H9 (cell line): ENCODE data around the gene CRHR2. TPM values are rescaled to one million over a fixed set of nuclear protein-coding genes. Genes with fewer than 3 reads are reported as not detected.

Experiments used
- DNase-seq: peaks from one replicate; pipeline ENCODE4 v3.0.0-alpha.2; 2017
- H2AFZ ChIP-seq: one replicate; pipeline ENCODE4 v1.6.1; 2013; ENCODE audit warnings: mild to moderate bottlenecking, low read length, control low read depth, moderate library complexity
- H2AK5ac ChIP-seq: 2 replicates; pipeline ENCODE4 v1.6.1; 2013; ENCODE audit warnings: low read length, control low read depth, mixed read lengths; ENCODE audit not compliant: insufficient read length
- H2BK120ac ChIP-seq: one replicate; pipeline ENCODE4 v1.6.1; 2013; ENCODE audit warnings: low read depth, mild to moderate bottlenecking, low read length, control low read depth, inconsistent platforms; ENCODE audit not compliant: poor library complexity, severe bottlenecking
- H2BK12ac ChIP-seq: 2 replicates; pipeline ENCODE4 v1.6.1; 2013; ENCODE audit warnings: low read length, control low read depth, mixed read lengths, low read depth; ENCODE audit not compliant: insufficient read length
- H2BK15ac ChIP-seq: 2 replicates; pipeline ENCODE4 v1.6.1; 2013; ENCODE audit warnings: low read depth, low read length, control low read depth
- H2BK20ac ChIP-seq: one replicate; pipeline ENCODE4 v1.6.1; 2013; ENCODE audit warnings: low read depth, mild to moderate bottlenecking, low read length, control low read depth, inconsistent platforms; ENCODE audit not compliant: poor library complexity, severe bottlenecking
- H2BK5ac ChIP-seq: 2 replicates; pipeline ENCODE4 v1.6.1; 2013; ENCODE audit warnings: low read length, control low read depth, mixed read lengths; ENCODE audit not compliant: insufficient read length
- H3K14ac ChIP-seq: 2 replicates; pipeline ENCODE4 v1.6.1; 2013; ENCODE audit warnings: low read length, control low read depth; ENCODE audit not compliant: insufficient read depth
- H3K18ac ChIP-seq: 2 replicates; pipeline ENCODE4 v1.6.1; 2013; ENCODE audit warnings: low read depth, mild to moderate bottlenecking, mixed read lengths, low read length, control low read depth; ENCODE audit not compliant: insufficient read length
- H3K23ac ChIP-seq: 2 replicates; pipeline ENCODE4 v1.6.1; 2013; ENCODE audit warnings: low read length, control low read depth, mixed read lengths, low read depth; ENCODE audit not compliant: insufficient read length
- H3K23me2 ChIP-seq: 2 replicates; pipeline ENCODE4 v1.6.1; 2013; ENCODE audit warnings: low read depth, mild to moderate bottlenecking, mixed read lengths, low read length, control low read depth; ENCODE audit not compliant: insufficient read length, poor library complexity, severe bottlenecking
- H3K27ac ChIP-seq: 2 replicates; pipeline ENCODE4 v1.5.1; 2013; ENCODE audit warnings: low read length, control low read depth, mixed read lengths, low read depth; ENCODE audit not compliant: insufficient read length
- H3K27me3 ChIP-seq: 2 replicates; pipeline ENCODE4 v1.6.1; 2013; ENCODE audit warnings: low read length, control low read depth, inconsistent platforms; ENCODE audit not compliant: insufficient read depth
- H3K4ac ChIP-seq: 2 replicates; pipeline ENCODE4 v1.6.1; 2013; ENCODE audit warnings: low read depth, mild to moderate bottlenecking, control low read depth, inconsistent platforms, low read length, moderate library complexity
- H3K4me1 ChIP-seq: 2 replicates; pipeline ENCODE4 v1.6.1; 2013; ENCODE audit warnings: low read length, control low read depth, inconsistent platforms; ENCODE audit not compliant: insufficient read depth
- H3K4me2 ChIP-seq: 2 replicates; pipeline ENCODE4 v1.6.1; 2013; ENCODE audit warnings: low read length, control low read depth, mixed read lengths; ENCODE audit not compliant: insufficient read length, insufficient read depth
- H3K56ac ChIP-seq: 2 replicates; pipeline ENCODE4 v1.6.1; 2013; ENCODE audit warnings: low read depth, mild to moderate bottlenecking, mixed read lengths, low read length, control low read depth; ENCODE audit not compliant: insufficient read length
- H3K79me1 ChIP-seq: 2 replicates; pipeline ENCODE4 v1.6.1; 2013; ENCODE audit warnings: low read depth, mild to moderate bottlenecking, moderate library complexity, low read length, control low read depth, inconsistent platforms; ENCODE audit not compliant: insufficient read depth, poor library complexity, severe bottlenecking
- H3K79me2 ChIP-seq: 2 replicates; pipeline ENCODE4 v1.6.1; 2013; ENCODE audit warnings: low read length, control low read depth, inconsistent platforms; ENCODE audit not compliant: insufficient read depth
- H3K9ac ChIP-seq: 2 replicates; pipeline ENCODE4 v1.6.1; 2013; ENCODE audit warnings: low read length, control low read depth, mixed read lengths; ENCODE audit not compliant: insufficient read length; ENCODE audit errors: extremely low read depth
- H3K9me3 ChIP-seq: one replicate; pipeline ENCODE4 v1.6.1; 2013; ENCODE audit warnings: low read depth, low read length, inconsistent platforms; ENCODE audit not compliant: control insufficient read depth
- H3T11ph ChIP-seq: one replicate; pipeline ENCODE4 v1.6.1; 2013; ENCODE audit warnings: mild to moderate bottlenecking, low read length, control low read depth, inconsistent platforms
- H4K20me1 ChIP-seq: one replicate; pipeline ENCODE4 v1.6.1; 2013; ENCODE audit not compliant: control insufficient read depth, insufficient read length, insufficient read depth
- H4K5ac ChIP-seq: 2 replicates; pipeline ENCODE4 v1.6.1; 2013; ENCODE audit warnings: low read depth, mild to moderate bottlenecking, mixed read lengths, low read length, control low read depth; ENCODE audit not compliant: insufficient read length
- H4K8ac ChIP-seq: replicated peaks from 2 replicates; pipeline ENCODE4 v1.6.1; 2013; ENCODE audit warnings: low read length, control low read depth, mixed read lengths, low read depth; ENCODE audit not compliant: insufficient read length
- H4K91ac ChIP-seq: 2 replicates; pipeline ENCODE4 v1.6.1; 2013; ENCODE audit warnings: low read depth, mild to moderate bottlenecking, moderate library complexity, mixed read lengths, low read length, control low read depth; ENCODE audit not compliant: insufficient read length
- H3K27ac Mint-ChIP-seq, 3 experiments: 2 replicates in 2 of 3; 3 replicates in 1 of 3; pipeline ENCODE4 v1.8.0; 2020 to 2021; ENCODE audit warnings: mixed read lengths in 3 of 3, mild to moderate bottlenecking in 1 of 3, moderate library complexity in 1 of 3
- H3K27me3 Mint-ChIP-seq: 2 replicates; pipeline ENCODE4 v1.8.0; 2021; ENCODE audit warnings: low read depth, mild to moderate bottlenecking, moderate library complexity, mixed read lengths
- H3K36me3 Mint-ChIP-seq, 3 experiments: 2 replicates in 2 of 3; 3 replicates in 1 of 3; pipeline ENCODE4 v1.8.0; 2020 to 2021; ENCODE audit warnings: low read depth in 3 of 3, mixed read lengths in 3 of 3; ENCODE audit not compliant: insufficient read depth in 1 of 3
- H3K4me1 Mint-ChIP-seq, 2 experiments: 2 replicates each; pipeline ENCODE4 v1.8.0; 2020; ENCODE audit warnings: mixed read lengths in 2 of 2
- H3K4me3 Mint-ChIP-seq, 2 experiments: 2 replicates in 1 of 2; 3 replicates in 1 of 2; pipeline ENCODE4 v1.8.0; 2020 to 2021; ENCODE audit warnings: mild to moderate bottlenecking in 2 of 2, mixed read lengths in 2 of 2, moderate library complexity in 1 of 2
- H3K9me3 Mint-ChIP-seq, 2 experiments: 2 replicates in 1 of 2; 3 replicates in 1 of 2; pipeline ENCODE4 v1.8.0; 2020; ENCODE audit warnings: mild to moderate bottlenecking in 2 of 2, mixed read lengths in 2 of 2, moderate library complexity in 1 of 2
- CTCF ChIP-seq: fragments of 200-600 bp; sonication (generic); conservative IDR thresholded peaks from 3 replicates; pipeline ENCODE4 v1.8.0; 2021; ENCODE audit warnings: antibody characterized with exemption, mild to moderate bottlenecking
- WGBS: extraction: QIAGEN DNeasy Blood & Tissue Kit; methylation state at CpG from one replicate; pipeline ENCODE4 v1.1.7; 2013; ENCODE audit warnings: missing lambda C conversion rate, low lambda C conversion rate, mixed read lengths; ENCODE audit not compliant: insufficient read length; ENCODE audit errors: extremely low coverage; 5-methylcytosine and 5-hydroxymethylcytosine counted together
- total RNA-seq: library from RNA; stranded (reverse); gene quantifications from 2 replicates; pipeline ENCODE4 v1.2.1, GENCODE V29; 2021

Gene CRHR2
- total RNA-seq, 1 experiment from 2014 or later, result 0.07 TPM

GRCh38 chr7:30618080-30618676 is 64.1 kb downstream of the CRHR2 start:
- Histone ChIP-seq H2AK5ac (no peak overlapping the region), H3K9ac (no peak overlapping the region), H4K91ac (no peak overlapping the region), H3K27ac (no peak overlapping the region), H3K4ac (no peak overlapping the region), H3K4me1 (no peaks in the 10 kb centered on the region), H3K9me3 (no peaks in the 10 kb centered on the region), H4K20me1 (no peaks in the 10 kb centered on the region), H2BK120ac (no peak overlapping the region), H3T11ph (no peak overlapping the region), H3K79me2 (no peaks in the 10 kb centered on the region; the same call in 1 of the 2 replicates), H2BK12ac (no peak overlapping the region), H4K5ac (no peak overlapping the region), H3K4me2 (no peak overlapping the region), H3K79me1 (no peaks in the 10 kb centered on the region), H2BK15ac (no peak overlapping the region), H2BK5ac (no peak overlapping the region), H3K14ac (no peak overlapping the region), H3K27me3 (no peaks in the 10 kb centered on the region), H3K23ac (no peak overlapping the region), H4K8ac (no peak overlapping the region), H3K56ac (no peak overlapping the region), H2AFZ (no peak overlapping the region), H3K18ac (no peak overlapping the region), H3K23me2 (no peaks in the 10 kb centered on the region), H2BK20ac (no peak overlapping the region)
- Mint-ChIP-seq H3K9me3 (no peaks in the 10 kb centered on the region), H3K4me1 (no peaks in the 10 kb centered on the region), H3K4me3 (no peak overlapping the region), H3K36me3 (peaks cover 59 to 89% (median 87%) of the 10 kb centered on the region in 3 experiments; a peak in 6 of 7 replicates), H3K27ac (no peak overlapping the region), H3K27me3 (no peaks in the 10 kb centered on the region)
- no CpG with 5 or more reads among the region's 4 CpGs for WGBS
- no peak for DNase-seq
- TF ChIP-seq CTCF, result no peak
